ENCODE results near the gene FBXL14. TPM values are rescaled to one million over a fixed set of nuclear protein-coding genes. Genes with fewer than 3 reads are reported as not detected.
A peak's percentile ranks its signal among the peaks of the same experiment; 100 is the strongest.

Gene FBXL14
- polyA plus RNA-seq, 2 of the 4 experiments (the other 2 are of a cell fraction): 6.7 to 7.1 TPM

DNA sequence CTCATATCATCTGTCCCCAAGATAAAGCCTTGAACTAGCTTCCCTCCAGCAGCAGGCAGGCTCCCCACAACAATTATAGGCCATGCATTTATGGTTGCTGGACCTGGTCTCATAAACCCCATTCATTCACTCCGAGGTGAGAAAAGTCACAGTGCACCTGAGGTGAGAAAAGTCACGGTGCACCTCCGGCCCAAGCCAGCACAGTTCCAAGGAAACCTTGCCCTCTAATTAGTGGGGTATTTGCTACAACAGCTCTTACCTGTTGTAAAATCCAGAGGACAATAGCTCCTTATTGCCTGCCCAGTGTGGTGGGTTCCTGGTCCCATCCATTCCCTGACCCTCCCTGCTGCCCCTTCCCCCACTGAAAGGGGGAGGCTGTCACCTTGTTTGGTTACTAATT, 65.6 kb downstream of the FBXL14 start:
- POLR2A ChIA-PET: no interaction called here
- Histone ChIP-seq H3K9me3 (no peaks in the 10 kb centered on the region), H3K4me3 (no peak overlapping the region), H3K4me2 (no peak overlapping the region), H3K27ac (no peak overlapping the region), H3K4me1 (peaks cover 9% of the 10 kb centered on the region; the same call in 2 of the 3 replicates)
- DNase-seq (ENCODE audit: low read depth in 1 of 2, low spot score in 1 of 2) (no peak), ATAC-seq (no peak), FAIRE-seq (no peak)
- CTCF ChIA-PET: interaction anchor here (1.3 to 1.8 kb wide), 2 partner anchors 77 to 411 kb away, joined by 4 to 6 read pairs; no protein-coding TSS in a partner anchor
- WGBS (ENCODE audit: missing lambda C conversion rate): 92% methylated on average over 3 of the region's 3 CpGs
- TF ChIP-seq SREBF2 (IDR thresholded peaks at IDR 0.05) (no peak), CHD2 (IDR thresholded peaks at IDR 0.05; ENCODE audit: low read length, partially characterized antibody) (no peak), NR3C1 (IDR thresholded peaks at IDR 0.05) (no peak), CHD4 (IDR thresholded peaks at IDR 0.05; ENCODE audit: borderline replicate concordance) (no peak), ZFP36 (IDR thresholded peaks at IDR 0.05; ENCODE audit: borderline replicate concordance, partially characterized antibody) (no peak), POLR2AphosphoS2 (conservative IDR thresholded peaks at IDR 0.05; ENCODE audit: low read length) (no peak), ESRRA (IDR thresholded peaks at IDR 0.05; ENCODE audit: borderline replicate concordance, low read length) (no peak), JUN (IDR thresholded peaks at IDR 0.05) (no peak)

DNA sequence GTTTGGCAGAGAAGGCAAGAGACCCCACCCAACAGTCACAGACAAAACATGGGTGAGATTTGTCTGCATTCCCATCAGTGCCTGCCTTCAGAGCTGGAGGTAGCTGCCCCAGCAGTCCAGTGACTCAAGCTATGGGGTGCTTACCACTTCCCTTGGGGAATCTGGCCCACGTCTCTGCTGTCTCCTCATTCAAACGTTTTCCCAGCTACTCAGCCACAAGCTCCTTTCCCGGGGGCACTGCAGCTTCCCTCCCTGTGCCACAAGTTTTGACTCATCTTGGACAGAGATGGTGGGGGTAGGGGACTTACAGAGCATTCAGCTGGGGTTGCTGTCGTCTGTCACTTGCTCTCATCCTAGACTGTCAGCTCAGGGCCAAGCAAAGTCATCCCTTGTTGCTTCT, 66.6 kb downstream of the FBXL14 start:
- ChIA-PET POLR2A (no interaction called here), CTCF (interaction anchor here (0.8 kb wide), 1 partner anchor 410 kb away, joined by 3 read pairs; no protein-coding TSS in a partner anchor)
- Histone ChIP-seq H3K27ac (no peak overlapping the region; a peak in 1 of 6 replicates), H3K4me3 (no peak overlapping the region), H3K9me3 (no peaks in the 10 kb centered on the region), H3K4me2 (no peak overlapping the region), H3K4me1 (peaks cover 6% of the 10 kb centered on the region; the same call in 2 of the 3 replicates)
- TF ChIP-seq HOXB5 (CRISPR knock-in tag; IDR thresholded peaks at IDR 0.05) (no peak), TP53 (CRISPR knock-in tag; IDR thresholded peaks at IDR 0.05) (no peak), PHF8 (IDR thresholded peaks at IDR 0.05; ENCODE audit: borderline replicate concordance, low read depth) (no peak), EHMT2 (IDR thresholded peaks at IDR 0.05; ENCODE audit: low read depth) (no peak), ZNF302 (CRISPR knock-in tag; IDR thresholded peaks at IDR 0.05) (no peak), NR3C1 (IDR thresholded peaks at IDR 0.05) (no peak), KDM1A (IDR thresholded peaks at IDR 0.05; ENCODE audit: low read depth) (no peak), HDAC2 (IDR thresholded peaks at IDR 0.05) (no peak), CHD4 (IDR thresholded peaks at IDR 0.05; ENCODE audit: borderline replicate concordance) (no peak), GATA3 (IDR thresholded peaks at IDR 0.05; ENCODE audit: borderline replicate concordance) (no peak), CEBPB (IDR thresholded peaks at IDR 0.05) (no peak), MAZ (IDR thresholded peaks at IDR 0.05; ENCODE audit: borderline replicate concordance, low read depth, low read length) (no peak), FOXS1 (CRISPR knock-in tag; IDR thresholded peaks at IDR 0.05) (no peak), RARB (CRISPR knock-in tag; IDR thresholded peaks at IDR 0.05) (no peak), EHF (CRISPR knock-in tag; IDR thresholded peaks at IDR 0.05) (no peak), JUN (IDR thresholded peaks at IDR 0.05) (no peak)
- TF ChIP-seq, protein P1, sequence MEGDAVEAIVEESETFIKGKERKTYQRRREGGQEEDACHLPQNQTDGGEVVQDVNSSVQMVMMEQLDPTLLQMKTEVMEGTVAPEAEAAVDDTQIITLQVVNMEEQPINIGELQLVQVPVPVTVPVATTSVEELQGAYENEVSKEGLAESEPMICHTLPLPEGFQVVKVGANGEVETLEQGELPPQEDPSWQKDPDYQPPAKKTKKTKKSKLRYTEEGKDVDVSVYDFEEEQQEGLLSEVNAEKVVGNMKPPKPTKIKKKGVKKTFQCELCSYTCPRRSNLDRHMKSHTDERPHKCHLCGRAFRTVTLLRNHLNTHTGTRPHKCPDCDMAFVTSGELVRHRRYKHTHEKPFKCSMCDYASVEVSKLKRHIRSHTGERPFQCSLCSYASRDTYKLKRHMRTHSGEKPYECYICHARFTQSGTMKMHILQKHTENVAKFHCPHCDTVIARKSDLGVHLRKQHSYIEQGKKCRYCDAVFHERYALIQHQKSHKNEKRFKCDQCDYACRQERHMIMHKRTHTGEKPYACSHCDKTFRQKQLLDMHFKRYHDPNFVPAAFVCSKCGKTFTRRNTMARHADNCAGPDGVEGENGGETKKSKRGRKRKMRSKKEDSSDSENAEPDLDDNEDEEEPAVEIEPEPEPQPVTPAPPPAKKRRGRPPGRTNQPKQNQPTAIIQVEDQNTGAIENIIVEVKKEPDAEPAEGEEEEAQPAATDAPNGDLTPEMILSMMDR (IDR thresholded peaks at IDR 0.05): no peak
- TF ChIP-seq, protein P2, sequence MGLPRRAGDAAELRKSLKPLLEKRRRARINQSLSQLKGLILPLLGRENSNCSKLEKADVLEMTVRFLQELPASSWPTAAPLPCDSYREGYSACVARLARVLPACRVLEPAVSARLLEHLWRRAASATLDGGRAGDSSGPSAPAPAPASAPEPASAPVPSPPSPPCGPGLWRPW (IDR thresholded peaks at IDR 0.05): no peak
- TF ChIP-seq, protein P3, sequence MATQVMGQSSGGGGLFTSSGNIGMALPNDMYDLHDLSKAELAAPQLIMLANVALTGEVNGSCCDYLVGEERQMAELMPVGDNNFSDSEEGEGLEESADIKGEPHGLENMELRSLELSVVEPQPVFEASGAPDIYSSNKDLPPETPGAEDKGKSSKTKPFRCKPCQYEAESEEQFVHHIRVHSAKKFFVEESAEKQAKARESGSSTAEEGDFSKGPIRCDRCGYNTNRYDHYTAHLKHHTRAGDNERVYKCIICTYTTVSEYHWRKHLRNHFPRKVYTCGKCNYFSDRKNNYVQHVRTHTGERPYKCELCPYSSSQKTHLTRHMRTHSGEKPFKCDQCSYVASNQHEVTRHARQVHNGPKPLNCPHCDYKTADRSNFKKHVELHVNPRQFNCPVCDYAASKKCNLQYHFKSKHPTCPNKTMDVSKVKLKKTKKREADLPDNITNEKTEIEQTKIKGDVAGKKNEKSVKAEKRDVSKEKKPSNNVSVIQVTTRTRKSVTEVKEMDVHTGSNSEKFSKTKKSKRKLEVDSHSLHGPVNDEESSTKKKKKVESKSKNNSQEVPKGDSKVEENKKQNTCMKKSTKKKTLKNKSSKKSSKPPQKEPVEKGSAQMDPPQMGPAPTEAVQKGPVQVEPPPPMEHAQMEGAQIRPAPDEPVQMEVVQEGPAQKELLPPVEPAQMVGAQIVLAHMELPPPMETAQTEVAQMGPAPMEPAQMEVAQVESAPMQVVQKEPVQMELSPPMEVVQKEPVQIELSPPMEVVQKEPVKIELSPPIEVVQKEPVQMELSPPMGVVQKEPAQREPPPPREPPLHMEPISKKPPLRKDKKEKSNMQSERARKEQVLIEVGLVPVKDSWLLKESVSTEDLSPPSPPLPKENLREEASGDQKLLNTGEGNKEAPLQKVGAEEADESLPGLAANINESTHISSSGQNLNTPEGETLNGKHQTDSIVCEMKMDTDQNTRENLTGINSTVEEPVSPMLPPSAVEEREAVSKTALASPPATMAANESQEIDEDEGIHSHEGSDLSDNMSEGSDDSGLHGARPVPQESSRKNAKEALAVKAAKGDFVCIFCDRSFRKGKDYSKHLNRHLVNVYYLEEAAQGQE (IDR thresholded peaks at IDR 0.05): no peak
- TF ChIP-seq, protein P4, sequence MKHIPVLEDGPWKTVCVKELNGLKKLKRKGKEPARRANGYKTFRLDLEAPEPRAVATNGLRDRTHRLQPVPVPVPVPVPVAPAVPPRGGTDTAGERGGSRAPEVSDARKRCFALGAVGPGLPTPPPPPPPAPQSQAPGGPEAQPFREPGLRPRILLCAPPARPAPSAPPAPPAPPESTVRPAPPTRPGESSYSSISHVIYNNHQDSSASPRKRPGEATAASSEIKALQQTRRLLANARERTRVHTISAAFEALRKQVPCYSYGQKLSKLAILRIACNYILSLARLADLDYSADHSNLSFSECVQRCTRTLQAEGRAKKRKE (CRISPR knock-in tag; IDR thresholded peaks at IDR 0.05; ENCODE audit: low read depth): no peak
- ATAC-seq (peak in 1 of 2 experiments; percentile 30; a peak in 1 of 6 replicates), DNase-seq (ENCODE audit: low read depth in 1 of 2, low spot score in 1 of 2) (no peak), FAIRE-seq (no peak)
- 23% methylated on average over 4 of the region's 4 CpGs for whole genome bisulfite sequencing (ENCODE audit: missing lambda C conversion rate)
